Pancreas (tissue), 10 donors: Measurements from ENCODE around the gene CCDC88C. TPM values are rescaled to one million over a fixed set of nuclear protein-coding genes. Genes with fewer than 3 reads are reported as not detected.

ENCODE experiments used
- ATAC-seq, 4 donors: fragments of 200-7000 bp; cut with Tn5 transposase; one replicate each; pipeline versions ENCODE4 v1.8.0 to v1.9.1; 2020; ENCODE audit warnings: mild to moderate bottlenecking in 4 of 4, moderate library complexity in 4 of 4
- DNase-seq, 6 donors: peaks; one replicate each; pipeline ENCODE4 v3.0.0-alpha.2; 2020
- FAIRE-seq: peaks from 2 replicates; lab custom pipeline; 2012; peaks lifted over from hg19 to GRCh38; lab: Jason Lieb, UNC
- H3K27ac ChIP-seq, 4 donors: fragments of 200-600 bp; sonication (generic); 1 replicate in 3 of 4; 2 replicates in 1 of 4; pipeline versions ENCODE4 v1.5.0 to v1.8.0; 2020
- H3K27me3 ChIP-seq, 4 donors: fragments of 200-600 bp; one replicate each; pipeline ENCODE4 v1.8.0; 2021
- H3K36me3 ChIP-seq, 3 donors: fragments of 200-600 bp; sonication (generic) in 1 of 3; one replicate each; pipeline versions ENCODE4 v1.5.0 to v1.8.0; 2020 to 2021
- H3K4me1 ChIP-seq, 3 donors: fragments of 200-600 bp; one replicate each; pipeline ENCODE4 v1.8.0; 2021
- H3K4me3 ChIP-seq, 4 donors: fragments of 200-600 bp; sonication (generic) in 2 of 4; one replicate each; pipeline versions ENCODE4 v1.5.0 to v1.8.0; 2020 to 2021
- H3K9me3 ChIP-seq, 4 donors: fragments of 200-600 bp; one replicate each; pipeline ENCODE4 v1.8.0; 2021
- WGBS, 2 donors: extraction: QIAGEN DNeasy Blood & Tissue Kit; methylation state at CpG; one replicate each; pipeline ENCODE4 v1.1.7; 2013; 5-methylcytosine and 5-hydroxymethylcytosine counted together
- intact Hi-C, 3 donors: fragments of 100-400 bp; cut with DNase I; formaldehyde crosslinking; loops; one replicate each; pipeline versions ENCODE4 v1.11.1 to v1.14.2; 2022
- polyA plus RNA-seq, 2 donors: library from polyadenylated mRNA; stranded (reverse); fragments of 200-250 nt; gene quantifications; one replicate each; pipeline ENCODE4 v1.2.3, GENCODE V29; 2013
- total RNA-seq, 6 donors: library from RNA; stranded (reverse); fragmentation: NEBNext Ultra II Directional in 4 of 6; extraction: Animal tissue kit (Norgen Biotek cat#: 25700) in 4 of 6; gene quantifications; one replicate each; pipeline versions ENCODE4 v1.2.1 to v1.2.4, GENCODE V29; 2021 to 2023
- TF ChIP-seq, protein P1 (sequence below), 4 donors: fragments of 200-600 bp; sonication (generic) in 3 of 4; IDR thresholded peaks; one replicate each; pipeline versions ENCODE4 v1.5.0 to v1.8.0; 2021; ENCODE audit warnings: antibody characterized with exemption in 4 of 4
- donor health status: healthy with polysubstance abuse.
- donor health status: DM: no; HTN: no; CAD: no; lungs with moderate emphysema.
- donor health status: DM: no; HTN: no; CAD: no.
- donor health status: control.
- donor health status: control.
- donor health status: Bipolar disorder and iron deficiency.
- donor health status: DM: yes; HTN: yes; CAD: no.
- donor health status: DM: no; HTN: no; CAD: no.
- donor health status: DM: no; HTN: no; CAD: no.
- donor health status: DM: yes; HTN: yes; CAD: no.

Gene CCDC88C
- total and polyA plus RNA-seq, 8 donors = 10.3 to 20.2 (median 14.6) TPM

DNA sequence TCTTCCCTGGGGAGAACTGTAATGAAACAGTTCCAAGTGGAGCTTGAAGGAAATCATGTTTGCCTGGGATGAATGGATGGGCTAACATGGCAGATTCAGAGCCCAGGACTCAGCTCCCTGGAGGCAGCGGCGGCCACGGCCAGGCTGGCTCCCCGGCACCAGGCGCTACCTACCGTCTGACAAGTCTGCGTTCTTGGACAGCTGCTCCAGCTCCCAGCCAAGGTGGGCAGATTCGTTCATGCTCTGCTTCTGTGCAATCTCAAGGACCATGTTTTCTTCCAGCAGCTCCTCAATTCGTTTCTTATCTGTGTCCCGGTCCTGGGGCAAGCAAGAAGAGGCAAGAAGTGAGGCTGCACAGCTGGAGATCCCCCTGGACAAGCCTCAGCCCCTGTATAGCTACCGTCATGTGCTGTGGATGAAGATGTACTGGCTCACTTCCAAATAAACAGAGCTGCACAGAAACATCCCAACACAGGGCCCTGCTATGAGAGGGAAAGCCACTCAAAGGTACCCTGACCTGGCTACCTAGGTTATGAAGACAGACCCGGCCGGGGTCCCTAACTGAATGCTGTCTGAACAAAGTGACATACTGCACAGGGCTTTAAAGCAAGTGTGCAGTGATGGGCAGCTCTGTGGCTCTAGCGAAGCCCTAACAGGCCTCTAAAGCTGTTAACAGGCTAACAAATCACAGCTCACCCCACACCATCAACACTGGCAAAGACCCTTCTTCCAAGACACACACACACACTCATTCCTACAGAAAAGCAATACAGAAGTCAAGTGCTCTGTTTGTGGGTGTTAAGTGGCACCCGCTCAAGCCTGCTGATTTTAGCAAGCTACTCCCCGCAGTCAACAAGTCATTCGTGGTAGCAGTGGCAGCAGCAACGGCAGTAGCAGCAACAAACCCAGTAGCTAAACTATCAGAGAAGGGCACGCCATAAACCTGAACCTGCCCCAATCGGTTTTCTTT, 92.7 kb downstream of the CCDC88C start:
- H3K9me3 ChIP-seq = no peaks in the 10 kb centered on the region
- ATAC-seq (no peak), FAIRE-seq (no peak), DNase-seq (no peak)
- TF ChIP-seq, protein P1, sequence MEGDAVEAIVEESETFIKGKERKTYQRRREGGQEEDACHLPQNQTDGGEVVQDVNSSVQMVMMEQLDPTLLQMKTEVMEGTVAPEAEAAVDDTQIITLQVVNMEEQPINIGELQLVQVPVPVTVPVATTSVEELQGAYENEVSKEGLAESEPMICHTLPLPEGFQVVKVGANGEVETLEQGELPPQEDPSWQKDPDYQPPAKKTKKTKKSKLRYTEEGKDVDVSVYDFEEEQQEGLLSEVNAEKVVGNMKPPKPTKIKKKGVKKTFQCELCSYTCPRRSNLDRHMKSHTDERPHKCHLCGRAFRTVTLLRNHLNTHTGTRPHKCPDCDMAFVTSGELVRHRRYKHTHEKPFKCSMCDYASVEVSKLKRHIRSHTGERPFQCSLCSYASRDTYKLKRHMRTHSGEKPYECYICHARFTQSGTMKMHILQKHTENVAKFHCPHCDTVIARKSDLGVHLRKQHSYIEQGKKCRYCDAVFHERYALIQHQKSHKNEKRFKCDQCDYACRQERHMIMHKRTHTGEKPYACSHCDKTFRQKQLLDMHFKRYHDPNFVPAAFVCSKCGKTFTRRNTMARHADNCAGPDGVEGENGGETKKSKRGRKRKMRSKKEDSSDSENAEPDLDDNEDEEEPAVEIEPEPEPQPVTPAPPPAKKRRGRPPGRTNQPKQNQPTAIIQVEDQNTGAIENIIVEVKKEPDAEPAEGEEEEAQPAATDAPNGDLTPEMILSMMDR (IDR thresholded peaks at IDR 0.05) = no peak
- H3K4me1 ChIP-seq = no peaks in the 10 kb centered on the region
- peak overlapping the region in 1 of 4 donors; percentile 30 for H3K27ac ChIP-seq
- H3K27me3 ChIP-seq = no peaks in the 10 kb centered on the region
- H3K36me3 ChIP-seq = peaks cover 0 to 11% (median 0%) of the 10 kb centered on the region in 3 donors
- peak overlapping the region in 1 of 4 donors; percentile 19 for H3K4me3 ChIP-seq
- intact Hi-C loops = loop anchor here (5.0 to 10.0 kb wide), 2 partner anchors 92 to 100 kb away; partner anchors contain the start of gene CCDC88C (in 2 of the 3)
- 80 to 82% methylated on average over 20 of the region's 20 CpGs for WGBS, 2 donors

DNA sequence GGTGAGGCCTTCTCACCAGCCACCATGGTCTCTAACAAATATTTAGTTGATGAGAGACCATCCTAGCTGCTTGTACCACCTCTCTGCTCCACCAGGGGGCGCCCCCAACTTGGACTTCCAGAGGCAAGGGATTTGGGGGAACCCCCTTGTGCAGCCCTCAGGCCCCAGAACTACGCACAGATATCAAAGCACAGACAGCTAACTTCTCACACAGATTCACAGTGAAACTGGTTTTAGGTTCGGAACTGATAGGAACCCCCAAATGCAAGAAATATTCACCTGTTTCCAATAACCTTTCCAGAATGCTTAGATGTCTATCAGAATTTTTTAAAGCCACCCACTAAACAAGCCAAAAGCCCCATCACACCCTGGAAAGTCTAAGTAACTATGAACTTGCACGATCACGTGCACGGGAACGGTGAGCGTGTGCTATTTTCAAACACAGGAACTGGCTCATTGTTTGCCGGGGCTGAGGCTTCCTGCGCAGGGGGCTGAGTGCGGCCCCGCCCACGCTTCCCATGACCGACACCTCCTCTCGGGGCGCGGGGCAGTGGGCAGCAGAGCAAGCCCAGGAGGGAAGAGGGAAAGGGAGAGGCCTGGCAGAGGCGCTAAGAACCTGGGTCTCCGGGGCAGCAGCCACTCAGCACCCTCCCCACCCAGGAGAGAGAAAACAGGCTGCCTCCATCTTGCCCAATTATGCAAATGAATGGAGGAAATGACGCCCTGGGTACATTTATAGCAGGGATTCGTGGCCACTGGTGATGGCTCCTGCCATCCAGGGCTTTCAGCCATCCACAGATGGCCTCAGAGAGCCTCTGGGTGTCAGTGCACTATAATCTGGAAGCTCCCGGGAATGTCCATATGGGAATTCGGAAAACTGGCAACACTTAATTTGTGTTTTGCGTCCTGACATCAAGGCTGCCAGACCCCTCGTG, 93.7 kb downstream of the CCDC88C start:
- ATAC-seq = peak; percentile 81 to 95 (median 89)
- Histone ChIP-seq H3K27me3 (no peaks in the 10 kb centered on the region), H3K4me3 (peak overlapping the region in 1 of 4 donors; percentile 19), H3K4me1 (no peaks in the 10 kb centered on the region), H3K36me3 (peaks cover 0 to 11% (median 0%) of the 10 kb centered on the region in 3 donors), H3K9me3 (no peaks in the 10 kb centered on the region), H3K27ac (peak overlapping the region in 1 of 4 donors; percentile 30)
- peak; percentile 9 for FAIRE-seq
- WGBS, 2 donors = 57 to 60% methylated on average over 25 of the region's 25 CpGs
- TF ChIP-seq, protein P1 (IDR thresholded peaks at IDR 0.05) = peak; percentile 96 to 97 (median 96)
- intact Hi-C loops = loop anchor here (5.0 to 10.0 kb wide), 2 partner anchors 93 to 101 kb away; partner anchors contain the start of gene CCDC88C (in 2 of the 3)
- DNase-seq = peak; percentile 60 to 95 (median 82)

DNA sequence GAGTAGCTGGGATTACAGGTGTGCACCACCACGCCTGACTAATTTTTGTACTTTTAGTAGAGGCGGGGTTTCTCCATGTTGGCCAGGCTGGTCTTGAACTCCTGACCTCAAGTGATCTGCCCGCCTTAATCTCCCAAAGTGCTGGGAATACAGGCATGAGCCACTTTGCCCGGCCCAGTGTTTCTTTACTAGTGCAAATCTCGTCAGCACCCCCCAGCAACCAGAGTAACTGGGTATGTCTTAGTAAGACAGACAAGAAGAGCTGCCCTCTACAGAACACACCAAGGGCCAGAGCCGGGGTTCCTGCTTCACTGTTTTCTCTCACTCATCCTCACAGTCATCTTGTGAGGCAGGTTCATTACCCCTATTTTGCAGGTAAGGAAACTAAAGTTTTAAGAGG, 94.6 kb downstream of the CCDC88C start:
- Histone ChIP-seq H3K4me3 (no peak overlapping the region), H3K36me3 (peaks cover 0 to 11% (median 0%) of the 10 kb centered on the region in 3 donors), H3K9me3 (no peaks in the 10 kb centered on the region), H3K4me1 (no peaks in the 10 kb centered on the region), H3K27ac (no peak overlapping the region), H3K27me3 (no peaks in the 10 kb centered on the region)
- no peak for ATAC-seq
- intact Hi-C loops = loop anchor here (5.0 to 10.0 kb wide), 2 partner anchors 94 to 102 kb away; partner anchors contain the start of gene CCDC88C (in 2 of the 3)
- no peak for DNase-seq
- no peak for FAIRE-seq
- 80 to 91% methylated on average over 6 of the region's 6 CpGs for WGBS, 2 donors
- TF ChIP-seq, protein P1 (IDR thresholded peaks at IDR 0.05) = no peak

DNA sequence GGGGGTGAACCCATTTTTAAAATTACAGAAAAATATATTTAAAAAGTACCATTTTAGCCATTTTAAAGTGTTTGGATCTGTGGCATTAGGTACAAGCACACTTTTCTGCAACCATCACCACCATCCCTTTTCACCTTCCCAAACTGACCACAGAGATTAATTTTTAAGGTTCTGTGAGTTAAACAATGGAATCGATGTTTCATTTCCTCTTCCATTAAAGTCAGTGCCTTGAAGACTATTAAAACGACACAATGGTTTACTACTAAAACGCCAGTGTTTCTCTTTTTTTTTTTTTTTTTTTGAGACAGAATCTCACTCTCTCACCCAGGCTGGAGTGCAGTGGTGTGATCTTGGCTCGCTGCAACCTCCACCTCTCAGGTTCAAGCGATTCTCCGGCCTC, 95.0 kb downstream of the CCDC88C start:
- no peak overlapping the region for H3K27ac ChIP-seq
- intact Hi-C loops = loop anchor here (5.0 to 10.0 kb wide), 2 partner anchors 95 to 102 kb away; partner anchors contain the start of gene CCDC88C (in 2 of the 3)
- 83 to 86% methylated on average over 6 of the region's 6 CpGs for WGBS, 2 donors
- no peaks in the 10 kb centered on the region for H3K27me3 ChIP-seq
- FAIRE-seq = no peak
- no peak for ATAC-seq
- H3K9me3 ChIP-seq = no peaks in the 10 kb centered on the region
- DNase-seq = no peak
- peaks cover 0 to 11% (median 0%) of the 10 kb centered on the region in 3 donors for H3K36me3 ChIP-seq
- TF ChIP-seq, protein P1 (IDR thresholded peaks at IDR 0.05) = no peak
- no peak overlapping the region for H3K4me3 ChIP-seq
- peaks cover 0 to 1% (median 0%) of the 10 kb centered on the region in 3 donors for H3K4me1 ChIP-seq
